Measurements from ENCODE around the gene CACNG4. TPM values are rescaled to one million over a fixed set of nuclear protein-coding genes. Genes with fewer than 3 reads are reported as not detected.
A peak's percentile ranks its signal among the peaks of the same experiment; 100 is the strongest.

The CACNG4 gene
- total RNA-seq, 1 donor from 2014 or later: 9.5 TPM

DNA sequence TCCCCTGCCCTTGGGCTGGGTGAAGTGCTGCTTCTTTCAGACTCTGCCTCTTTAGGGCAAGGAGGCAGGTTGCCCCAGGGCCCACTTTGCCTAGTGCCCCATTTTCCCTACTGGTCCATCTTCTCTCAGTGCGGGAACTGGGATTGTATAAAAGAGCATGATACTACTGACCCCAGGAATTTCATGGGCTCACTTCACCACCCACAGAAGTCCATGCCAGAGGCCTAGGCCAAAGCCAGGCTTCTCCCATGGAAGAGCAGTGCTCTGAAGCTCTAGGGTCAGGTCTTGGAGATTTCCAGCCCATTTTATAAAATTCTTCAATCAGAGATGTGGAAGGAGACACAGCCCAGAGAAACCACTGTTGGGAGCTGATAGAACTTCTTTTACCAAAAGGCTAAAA lies 85.6 kb downstream of the CACNG4 start:
- Mint-ChIP-seq H3K36me3 (peaks cover 8% of the 10 kb centered on the region), H3K9me3 (peaks cover 23% of the 10 kb centered on the region), H3K4me1 (no peaks in the 10 kb centered on the region), H3K27ac (no peak overlapping the region), H3K27me3 (ENCODE audit: low read depth) (peaks cover 3% of the 10 kb centered on the region), H3K4me3 (no peak overlapping the region)
- DNase-seq (ENCODE audit: low spot score in 2 of 2, unreplicated experiment in 2 of 2): no peak
- TF ChIP-seq, protein P1, sequence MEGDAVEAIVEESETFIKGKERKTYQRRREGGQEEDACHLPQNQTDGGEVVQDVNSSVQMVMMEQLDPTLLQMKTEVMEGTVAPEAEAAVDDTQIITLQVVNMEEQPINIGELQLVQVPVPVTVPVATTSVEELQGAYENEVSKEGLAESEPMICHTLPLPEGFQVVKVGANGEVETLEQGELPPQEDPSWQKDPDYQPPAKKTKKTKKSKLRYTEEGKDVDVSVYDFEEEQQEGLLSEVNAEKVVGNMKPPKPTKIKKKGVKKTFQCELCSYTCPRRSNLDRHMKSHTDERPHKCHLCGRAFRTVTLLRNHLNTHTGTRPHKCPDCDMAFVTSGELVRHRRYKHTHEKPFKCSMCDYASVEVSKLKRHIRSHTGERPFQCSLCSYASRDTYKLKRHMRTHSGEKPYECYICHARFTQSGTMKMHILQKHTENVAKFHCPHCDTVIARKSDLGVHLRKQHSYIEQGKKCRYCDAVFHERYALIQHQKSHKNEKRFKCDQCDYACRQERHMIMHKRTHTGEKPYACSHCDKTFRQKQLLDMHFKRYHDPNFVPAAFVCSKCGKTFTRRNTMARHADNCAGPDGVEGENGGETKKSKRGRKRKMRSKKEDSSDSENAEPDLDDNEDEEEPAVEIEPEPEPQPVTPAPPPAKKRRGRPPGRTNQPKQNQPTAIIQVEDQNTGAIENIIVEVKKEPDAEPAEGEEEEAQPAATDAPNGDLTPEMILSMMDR (IDR thresholded peaks at IDR 0.05; ENCODE audit: unreplicated experiment): no peak

DNA sequence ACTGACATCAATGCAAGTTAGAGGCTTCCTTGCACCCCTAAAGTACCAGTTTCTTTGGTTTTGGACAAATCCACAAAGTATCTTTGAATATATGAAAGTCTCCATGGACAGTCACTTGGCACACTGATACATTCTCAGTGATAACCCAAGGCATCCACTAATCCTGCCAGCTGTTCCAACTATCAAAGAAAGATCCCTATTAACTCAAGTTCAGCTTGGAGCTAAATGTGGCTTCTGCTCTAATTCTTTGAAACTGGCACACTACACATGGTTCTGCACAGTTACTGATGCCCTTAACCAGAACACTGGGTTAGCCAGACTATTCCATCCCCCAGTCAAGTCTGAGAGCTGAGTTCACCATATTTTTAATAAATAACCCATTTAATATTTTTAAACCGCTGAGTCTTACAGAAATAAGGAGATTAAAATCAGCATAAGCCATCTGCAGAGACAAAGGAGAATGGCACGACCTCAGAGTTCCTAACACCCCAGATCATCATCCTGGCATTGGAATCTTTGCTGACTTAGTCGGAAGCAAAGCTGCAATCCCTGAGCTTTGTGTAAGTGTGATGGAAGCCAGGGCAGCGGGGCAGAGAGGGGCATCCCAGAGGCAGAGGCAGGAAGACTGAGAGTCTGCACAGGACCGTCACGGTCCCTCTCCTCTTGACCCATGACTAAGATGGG lies 86.1 kb downstream of the CACNG4 start:
- Mint-ChIP-seq H3K27ac (no peak overlapping the region), H3K36me3 (peaks cover 8% of the 10 kb centered on the region), H3K9me3 (peaks cover 23% of the 10 kb centered on the region), H3K27me3 (ENCODE audit: low read depth) (peaks cover 3% of the 10 kb centered on the region), H3K4me3 (no peak overlapping the region), H3K4me1 (no peaks in the 10 kb centered on the region)
- DNase-seq (ENCODE audit: low spot score in 2 of 2, unreplicated experiment in 2 of 2): no peak
- TF ChIP-seq, protein P1 (IDR thresholded peaks at IDR 0.05; ENCODE audit: unreplicated experiment): no peak

DNA sequence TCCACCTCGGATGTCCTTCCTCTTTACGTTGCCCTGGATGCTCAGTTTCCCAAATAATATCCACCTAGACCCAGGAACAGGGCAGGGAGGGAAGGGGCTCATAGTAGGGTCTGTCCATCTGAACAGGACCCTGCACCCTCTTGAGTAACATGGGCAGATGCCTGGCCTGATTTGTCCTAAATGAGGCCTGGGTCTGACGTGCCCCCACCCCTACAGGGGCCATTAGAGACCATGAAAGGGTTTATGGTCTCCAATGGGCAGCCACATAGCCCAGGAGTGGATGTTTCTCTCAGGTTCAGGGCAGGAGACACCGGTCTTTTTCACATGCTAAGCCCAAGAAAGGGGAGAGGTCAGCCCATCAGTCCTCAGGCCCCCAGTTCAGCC lies 86.6 kb downstream of the CACNG4 start:
- no peak for DNase-seq (ENCODE audit: low spot score in 2 of 2, unreplicated experiment in 2 of 2)
- Mint-ChIP-seq H3K27ac (no peak overlapping the region), H3K4me3 (no peak overlapping the region), H3K27me3 (ENCODE audit: low read depth) (peaks cover 2% of the 10 kb centered on the region), H3K4me1 (no peaks in the 10 kb centered on the region), H3K9me3 (peaks cover 23% of the 10 kb centered on the region), H3K36me3 (peaks cover 8% of the 10 kb centered on the region)
- TF ChIP-seq, protein P1 (IDR thresholded peaks at IDR 0.05; ENCODE audit: unreplicated experiment): no peak

DNA sequence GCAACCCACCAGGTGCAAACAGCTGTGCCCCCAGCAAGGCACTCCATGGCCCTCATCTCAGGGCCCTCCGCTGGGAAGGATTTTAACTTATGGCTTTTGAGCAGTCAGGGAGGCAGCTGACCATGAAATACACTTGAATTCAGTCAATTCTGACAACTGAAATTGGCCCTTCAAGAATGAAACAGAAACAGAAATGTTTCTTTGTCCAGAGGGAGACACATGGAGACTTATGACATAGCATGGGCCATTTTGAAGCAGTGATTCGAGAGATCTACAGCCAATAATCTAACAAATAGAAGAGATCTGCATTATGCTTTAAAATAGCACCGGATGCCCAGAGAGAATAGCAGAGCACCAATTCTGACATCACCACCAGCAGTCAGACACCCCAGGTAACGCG lies 87.3 kb downstream of the CACNG4 start:
- H3K4me3 Mint-ChIP-seq: no peak overlapping the region
- TF ChIP-seq, protein P1 (IDR thresholded peaks at IDR 0.05; ENCODE audit: unreplicated experiment): no peak
- H3K36me3 Mint-ChIP-seq: peaks cover 8% of the 10 kb centered on the region
- no peak for DNase-seq (ENCODE audit: low spot score in 2 of 2, unreplicated experiment in 2 of 2)
- no peaks in the 10 kb centered on the region for H3K27me3 Mint-ChIP-seq (ENCODE audit: low read depth)
- H3K27ac Mint-ChIP-seq: no peak overlapping the region
- peaks cover 22% of the 10 kb centered on the region for H3K9me3 Mint-ChIP-seq
- no peaks in the 10 kb centered on the region for H3K4me1 Mint-ChIP-seq

DNA sequence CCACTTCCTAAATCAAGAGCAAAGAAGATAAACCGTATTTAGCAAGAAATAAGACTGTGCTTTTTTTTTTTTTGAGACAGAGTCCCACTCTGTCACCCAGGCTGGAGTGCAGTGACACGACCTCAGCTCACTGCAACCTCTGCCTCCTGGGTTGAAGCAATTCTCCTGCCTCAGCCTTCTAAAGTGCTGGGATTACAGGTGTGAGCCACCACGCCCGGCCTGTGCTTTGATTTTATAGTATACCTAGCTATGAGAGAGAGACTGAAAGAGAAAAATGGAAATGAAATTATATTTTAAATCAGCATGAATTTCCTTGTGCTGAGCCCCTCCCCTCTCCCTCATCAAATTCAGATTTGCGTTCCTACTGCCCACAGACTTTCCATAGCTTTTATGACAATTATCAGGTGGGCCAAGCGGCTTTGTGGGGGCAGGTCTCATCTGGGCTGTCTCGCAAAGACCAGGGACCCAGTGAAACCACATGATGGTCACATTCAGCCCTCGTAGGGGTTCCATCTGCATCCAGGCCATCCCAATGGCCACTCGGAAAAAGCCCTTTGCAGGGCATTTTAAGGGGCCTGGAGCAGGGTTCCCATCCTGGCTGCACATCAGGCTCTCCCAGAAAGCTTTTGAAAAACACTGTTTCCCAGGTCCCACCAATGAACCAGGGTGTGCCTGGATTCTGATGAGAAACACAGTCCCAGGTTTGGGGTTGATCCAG lies 88.4 kb downstream of the CACNG4 start:
- Mint-ChIP-seq H3K4me3 (no peak overlapping the region), H3K9me3 (peaks cover 12% of the 10 kb centered on the region), H3K27ac (no peak overlapping the region), H3K4me1 (no peaks in the 10 kb centered on the region), H3K36me3 (peaks cover 7% of the 10 kb centered on the region), H3K27me3 (ENCODE audit: low read depth) (no peaks in the 10 kb centered on the region)
- peak in 1 of 2 experiments; percentile 24 for DNase-seq (ENCODE audit: low spot score in 2 of 2, unreplicated experiment in 2 of 2)
- TF ChIP-seq, protein P1 (IDR thresholded peaks at IDR 0.05; ENCODE audit: unreplicated experiment): no peak
